VCaP (cell line): ENCODE data around the gene HILPDA.
A peak's percentile ranks its signal among the peaks of the same experiment; 100 is the strongest.

Experiments used
- H3K27ac ChIP-seq: fragments of 450-650 bp; 2 replicates; pipeline ENCODE4 v1.5.1; 2017
- CTCF ChIP-seq: fragments of 450-650 bp; conservative IDR thresholded peaks from 2 replicates; pipeline ENCODE4 v1.5.1; 2017; ENCODE audit warnings: mild to moderate bottlenecking, moderate library complexity

The HILPDA gene

GRCh38 chr7:128435327-128435686 lies 20.4 kb upstream of the HILPDA start:
- TF ChIP-seq CTCF = no peak
- H3K27ac ChIP-seq = peak overlapping the region; percentile 72

- no peak overlapping the region for H3K27ac ChIP-seq
- no peak for TF ChIP-seq CTCF
Measured at GRCh38 chr7:128437426-128438332, 18.0 kb upstream of the HILPDA start.

- no peak for TF ChIP-seq CTCF
- no peak overlapping the region for H3K27ac ChIP-seq
Measured at GRCh38 chr7:128442356-128442755, 13.3 kb upstream of the HILPDA start.

- TF ChIP-seq CTCF = no peak
- no peak overlapping the region; the same call in 1 of the 2 replicates for H3K27ac ChIP-seq
Measured at GRCh38 chr7:128443831-128444600, 11.7 kb upstream of the HILPDA start.

GRCh38 chr7:128446306-128446705 lies 9.4 kb upstream of the HILPDA start:
- TF ChIP-seq CTCF = no peak
- no peak overlapping the region for H3K27ac ChIP-seq

- TF ChIP-seq CTCF = no peak
- H3K27ac ChIP-seq = no peak overlapping the region
Measured at GRCh38 chr7:128447941-128448564, 7.6 kb upstream of the HILPDA start.

- H3K27ac ChIP-seq = no peak overlapping the region
- TF ChIP-seq CTCF = no peak
Measured at GRCh38 chr7:128448751-128449302, 6.9 kb upstream of the HILPDA start.
